OCI-LY1 (cell line): ENCODE data around the gene MPI.

Source experiments
- H2AFZ ChIP-seq: fragments of 200-600 bp; sonication (generic), shearing (Covaris generic); 2 replicates; pipeline ENCODE4 v1.6.0; 2014; ENCODE audit warnings: antibody characterized with exemption, mild to moderate bottlenecking, low read length
- H3F3A ChIP-seq: fragments of 200-600 bp; sonication (generic), shearing (Covaris generic); 2 replicates; pipeline ENCODE4 v1.6.0; 2014; ENCODE audit warnings: mild to moderate bottlenecking, antibody characterized with exemption, low read length, moderate library complexity; ENCODE audit not compliant: insufficient read depth
- H3K27ac ChIP-seq: fragments of 200-600 bp; sonication (generic); 2 replicates; pipeline ENCODE4 v1.5.1; 2014; ENCODE audit warnings: low read length, mixed run types, mild to moderate bottlenecking, low read depth; ENCODE audit not compliant: poor library complexity, severe bottlenecking
- H3K27me3 ChIP-seq: fragments of 200-600 bp; sonication (generic); 2 replicates; pipeline ENCODE4 v1.6.0; 2014; ENCODE audit warnings: antibody characterized with exemption, mild to moderate bottlenecking, low read length, moderate library complexity; ENCODE audit not compliant: insufficient read depth
- H3K36me3 ChIP-seq: fragments of 200-600 bp; sonication (generic); 2 replicates; pipeline ENCODE4 v1.6.1; 2014; ENCODE audit warnings: mild to moderate bottlenecking, antibody characterized with exemption, low read length, moderate library complexity, mixed read lengths; ENCODE audit not compliant: insufficient read depth
- H3K4me1 ChIP-seq: fragments of 200-600 bp; sonication (generic); 2 replicates; pipeline ENCODE4 v1.5.1; 2014; ENCODE audit warnings: mild to moderate bottlenecking, low read length, moderate library complexity; ENCODE audit not compliant: insufficient read depth, severe bottlenecking
- H3K4me2 ChIP-seq: fragments of 200-600 bp; sonication (generic), shearing (Covaris generic); 2 replicates; pipeline ENCODE4 v1.6.1; 2014; ENCODE audit warnings: low read length
- H3K4me3 ChIP-seq: fragments of 200-600 bp; sonication (generic); 2 replicates; pipeline ENCODE4 v1.5.1; 2014; ENCODE audit warnings: low read length, low read depth, mild to moderate bottlenecking, mixed read lengths; ENCODE audit not compliant: poor library complexity, severe bottlenecking
- H3K79me2 ChIP-seq: fragments of 200-600 bp; shearing (Covaris generic); 2 replicates; pipeline ENCODE4 v1.6.1; 2016; ENCODE audit warnings: mixed run types, low read length, mixed read lengths; ENCODE audit not compliant: insufficient read depth
- H3K9ac ChIP-seq: fragments of 200-600 bp; sonication (generic), shearing (Covaris generic); 2 replicates; pipeline ENCODE4 v1.6.1; 2014; ENCODE audit warnings: mild to moderate bottlenecking, low read length, mixed read lengths
- H3K9me2 ChIP-seq: fragments of 200-600 bp; sonication (generic), shearing (Covaris generic); 2 replicates; pipeline ENCODE4 v1.6.1; 2014; ENCODE audit warnings: low read depth, mild to moderate bottlenecking, low read length, mixed read lengths
- H3K9me3 ChIP-seq: fragments of 200-600 bp; shearing (Covaris generic); 2 replicates; pipeline ENCODE4 v1.6.1; 2014; ENCODE audit warnings: low read length, mixed read lengths
- H4K20me1 ChIP-seq: fragments of 200-600 bp; sonication (generic), shearing (Covaris generic); 2 replicates; pipeline ENCODE4 v1.6.0; 2016; ENCODE audit warnings: mild to moderate bottlenecking, low read length; ENCODE audit not compliant: insufficient read depth
- EZH2 ChIP-seq: fragments of 200-600 bp; sonication (generic), shearing (Covaris generic); IDR thresholded peaks from 2 replicates; pipeline ENCODE4 v1.8.0; 2017; ENCODE audit warnings: borderline replicate concordance, mixed run types, mild to moderate bottlenecking, antibody characterized with exemption, low read length, moderate library complexity, mixed read lengths
- TF ChIP-seq, protein P1 (sequence below): fragments of 200-600 bp; sonication (generic), shearing (Covaris generic); IDR thresholded peaks from 2 replicates; pipeline ENCODE4 v1.5.1; 2017; ENCODE audit warnings: mild to moderate bottlenecking, antibody characterized with exemption, low read length, moderate library complexity, mixed read lengths

Gene MPI

DNA sequence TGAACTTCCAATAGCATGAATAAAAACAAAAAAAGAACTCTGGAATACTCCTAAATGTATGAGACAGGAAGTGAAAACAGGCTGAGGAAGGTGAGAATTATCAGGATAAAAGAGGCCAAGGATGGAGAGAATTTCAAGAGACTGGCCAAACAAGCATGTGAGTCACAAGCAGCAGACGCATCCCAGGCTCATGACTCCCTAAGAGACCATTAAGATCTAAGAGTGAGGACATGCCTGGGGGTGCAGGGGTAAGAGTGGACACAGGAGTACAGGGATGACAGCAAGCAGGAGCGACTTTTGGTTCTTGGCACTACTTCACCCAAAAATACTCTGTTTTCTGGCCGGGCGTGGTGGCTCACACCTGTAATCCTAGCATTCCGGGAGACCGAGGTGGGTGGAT lies 23.8 kb upstream of the MPI start:
- H3K4me1 ChIP-seq, result peaks cover 19% of the 10 kb centered on the region
- H3K79me2 ChIP-seq, result peaks cover 33% of the 10 kb centered on the region
- no peak overlapping the region for H3K9ac ChIP-seq
- TF ChIP-seq EZH2, result no peak
- TF ChIP-seq, protein P1, sequence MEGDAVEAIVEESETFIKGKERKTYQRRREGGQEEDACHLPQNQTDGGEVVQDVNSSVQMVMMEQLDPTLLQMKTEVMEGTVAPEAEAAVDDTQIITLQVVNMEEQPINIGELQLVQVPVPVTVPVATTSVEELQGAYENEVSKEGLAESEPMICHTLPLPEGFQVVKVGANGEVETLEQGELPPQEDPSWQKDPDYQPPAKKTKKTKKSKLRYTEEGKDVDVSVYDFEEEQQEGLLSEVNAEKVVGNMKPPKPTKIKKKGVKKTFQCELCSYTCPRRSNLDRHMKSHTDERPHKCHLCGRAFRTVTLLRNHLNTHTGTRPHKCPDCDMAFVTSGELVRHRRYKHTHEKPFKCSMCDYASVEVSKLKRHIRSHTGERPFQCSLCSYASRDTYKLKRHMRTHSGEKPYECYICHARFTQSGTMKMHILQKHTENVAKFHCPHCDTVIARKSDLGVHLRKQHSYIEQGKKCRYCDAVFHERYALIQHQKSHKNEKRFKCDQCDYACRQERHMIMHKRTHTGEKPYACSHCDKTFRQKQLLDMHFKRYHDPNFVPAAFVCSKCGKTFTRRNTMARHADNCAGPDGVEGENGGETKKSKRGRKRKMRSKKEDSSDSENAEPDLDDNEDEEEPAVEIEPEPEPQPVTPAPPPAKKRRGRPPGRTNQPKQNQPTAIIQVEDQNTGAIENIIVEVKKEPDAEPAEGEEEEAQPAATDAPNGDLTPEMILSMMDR, result no peak
- no peaks in the 10 kb centered on the region for H3K27me3 ChIP-seq
- H2AFZ ChIP-seq, result no peak overlapping the region
- no peaks in the 10 kb centered on the region for H3K9me2 ChIP-seq
- peaks cover 9% of the 10 kb centered on the region for H3K9me3 ChIP-seq
- H3K4me2 ChIP-seq, result no peak overlapping the region
- peaks cover 36% of the 10 kb centered on the region for H3K36me3 ChIP-seq
- H3K4me3 ChIP-seq, result no peak overlapping the region
- H4K20me1 ChIP-seq, result no peaks in the 10 kb centered on the region
- no peaks in the 10 kb centered on the region for H3F3A ChIP-seq
- H3K27ac ChIP-seq, result no peak overlapping the region

DNA sequence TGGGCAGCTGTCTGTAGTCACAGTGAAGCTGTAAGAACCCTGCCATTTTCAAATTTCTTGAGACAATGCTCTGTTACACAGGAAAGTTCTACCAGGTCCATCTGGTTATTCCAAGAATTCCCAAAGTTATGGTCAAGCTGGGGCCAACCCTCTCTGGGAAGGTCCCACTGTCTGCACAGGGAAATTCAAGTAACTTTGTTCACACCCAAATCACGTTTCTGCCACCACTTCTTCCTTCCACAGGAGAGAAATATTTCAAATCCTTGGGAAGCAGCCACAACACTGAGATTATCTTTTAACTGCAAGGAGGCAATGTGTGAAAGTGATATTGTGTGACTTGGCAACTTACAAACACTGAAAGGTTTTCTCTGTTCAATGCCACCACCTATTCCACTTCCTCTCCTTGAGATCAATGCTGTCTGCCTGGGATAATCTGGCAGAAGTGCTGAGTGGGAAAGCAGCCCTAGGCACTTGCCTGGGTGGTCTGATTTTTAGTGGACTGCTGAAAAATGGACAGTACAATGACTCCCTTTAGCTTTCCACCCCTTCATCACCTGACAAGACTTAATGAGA lies 22.3 kb upstream of the MPI start:
- H2AFZ ChIP-seq, result no peak overlapping the region
- no peak overlapping the region for H3K4me2 ChIP-seq
- peaks cover 9% of the 10 kb centered on the region for H3K9me3 ChIP-seq
- TF ChIP-seq, protein P1, result no peak
- H3K79me2 ChIP-seq, result peaks cover 37% of the 10 kb centered on the region
- no peak overlapping the region for H3K27ac ChIP-seq
- no peaks in the 10 kb centered on the region for H3K9me2 ChIP-seq
- H3K36me3 ChIP-seq, result peaks cover 36% of the 10 kb centered on the region
- no peaks in the 10 kb centered on the region for H4K20me1 ChIP-seq
- peaks cover 32% of the 10 kb centered on the region for H3K4me1 ChIP-seq
- H3F3A ChIP-seq, result no peaks in the 10 kb centered on the region
- no peaks in the 10 kb centered on the region for H3K27me3 ChIP-seq
- no peak overlapping the region for H3K4me3 ChIP-seq
- H3K9ac ChIP-seq, result no peak overlapping the region

DNA sequence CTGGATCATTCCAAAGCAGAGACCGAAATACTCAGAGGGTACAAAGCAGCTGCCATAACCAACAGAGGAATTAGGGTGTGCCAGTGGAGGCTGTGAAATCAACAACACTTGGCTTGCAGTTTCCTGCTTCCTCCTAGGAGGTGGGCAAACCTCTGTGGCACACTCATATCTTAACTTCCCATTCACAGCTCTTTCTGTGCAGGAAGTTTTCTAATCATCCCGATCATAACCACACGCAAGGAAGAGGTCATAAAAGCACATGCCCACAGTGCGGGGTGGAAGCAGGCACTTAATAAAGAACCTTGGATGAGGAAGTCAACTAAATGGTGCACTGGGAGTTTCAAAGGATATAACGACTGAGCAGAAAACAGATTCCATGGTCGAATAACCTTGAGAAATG lies 21.8 kb upstream of the MPI start:
- H3K79me2 ChIP-seq, result peaks cover 40% of the 10 kb centered on the region
- H2AFZ ChIP-seq, result no peak overlapping the region
- peaks cover 36% of the 10 kb centered on the region for H3K36me3 ChIP-seq
- H3K9me3 ChIP-seq, result peaks cover 9% of the 10 kb centered on the region
- H3K4me1 ChIP-seq, result peaks cover 33% of the 10 kb centered on the region
- H3K4me2 ChIP-seq, result no peak overlapping the region
- no peaks in the 10 kb centered on the region for H3K27me3 ChIP-seq
- H3F3A ChIP-seq, result no peaks in the 10 kb centered on the region
- no peak overlapping the region for H3K27ac ChIP-seq
- H3K4me3 ChIP-seq, result no peak overlapping the region
- TF ChIP-seq, protein P1, result no peak
- no peak for TF ChIP-seq EZH2
- no peaks in the 10 kb centered on the region for H3K9me2 ChIP-seq
- no peaks in the 10 kb centered on the region for H4K20me1 ChIP-seq
- H3K9ac ChIP-seq, result no peak overlapping the region
